Muscle layer of duodenum (tissue), 2 donors: ENCODE results near the gene PPP1R3G.

ENCODE experiments used
- H3K27ac ChIP-seq: one replicate; pipeline ENCODE4 v1.7.0; 2013; ENCODE audit warnings: mild to moderate bottlenecking, low read length
- H3K27me3 ChIP-seq: one replicate; pipeline ENCODE4 v1.7.0; 2013; ENCODE audit warnings: low read depth, mild to moderate bottlenecking, control low read depth, low read length
- H3K36me3 ChIP-seq, 2 donors: one replicate each; pipeline ENCODE4 v1.7.0; 2013; ENCODE audit warnings: low read length in 2 of 2, control low read depth in 1 of 2, mild to moderate bottlenecking in 1 of 2; ENCODE audit not compliant: insufficient read depth in 2 of 2, control insufficient read depth in 1 of 2
- H3K4me1 ChIP-seq, 2 donors: one replicate each; pipeline ENCODE4 v1.7.0; 2013; ENCODE audit warnings: low read length in 2 of 2, mild to moderate bottlenecking in 2 of 2, control low read depth in 1 of 2, moderate library complexity in 1 of 2; ENCODE audit not compliant: insufficient read depth in 2 of 2, control insufficient read depth in 1 of 2
- H3K4me3 ChIP-seq, 2 donors: one replicate each; pipeline ENCODE4 v1.7.0; 2013; ENCODE audit warnings: low read length in 2 of 2, low read depth in 1 of 2, mild to moderate bottlenecking in 1 of 2
- H3K9me3 ChIP-seq, 2 donors: one replicate each; pipeline ENCODE4 v1.7.0; 2013; ENCODE audit warnings: low read length in 2 of 2, control low read depth in 1 of 2, mild to moderate bottlenecking in 1 of 2; ENCODE audit not compliant: control insufficient read depth in 1 of 2
- donor health status: healthy.

The PPP1R3G gene

GRCh38 chr6:5084781-5085647, at the start of gene PPP1R3G:
TSS of gene PPP1R3G (plus strand) at chr6:5085341. CDS start at chr6:5085486, 145 bp downstream.
- Histone ChIP-seq H3K4me3 (peak within 1 kb of the TSS; percentile 55 to 87), H3K27ac (no peak within 1 kb of the TSS), H3K36me3 (no peaks in the 10 kb centered on the region), H3K9me3 (no peaks in the 10 kb centered on the region), H3K4me1 (peaks cover 0 to 14% of the 10 kb centered on the region in 2 donors), H3K27me3 (no peaks in the 10 kb centered on the region)

- Histone ChIP-seq H3K36me3 (no peaks in the 10 kb centered on the region), H3K4me1 (no peaks in the 10 kb centered on the region), H3K9me3 (no peaks in the 10 kb centered on the region), H3K27me3 (no peaks in the 10 kb centered on the region), H3K4me3 (no peak overlapping the region), H3K27ac (no peak overlapping the region)
Measured at GRCh38 chr6:5036269-5036668, 48.9 kb upstream of the PPP1R3G start.

GRCh38 chr6:5041955-5042354, 43.2 kb upstream of the PPP1R3G start:
- no peaks in the 10 kb centered on the region for H3K27me3 ChIP-seq
- no peak overlapping the region for H3K27ac ChIP-seq
- no peaks in the 10 kb centered on the region for H3K9me3 ChIP-seq
- no peaks in the 10 kb centered on the region for H3K36me3 ChIP-seq
- H3K4me3 ChIP-seq: no peak overlapping the region
- no peaks in the 10 kb centered on the region for H3K4me1 ChIP-seq

GRCh38 chr6:5042436-5042835, 42.7 kb upstream of the PPP1R3G start:
- Histone ChIP-seq H3K9me3 (no peaks in the 10 kb centered on the region), H3K4me1 (no peaks in the 10 kb centered on the region), H3K36me3 (no peaks in the 10 kb centered on the region), H3K27me3 (no peaks in the 10 kb centered on the region), H3K27ac (no peak overlapping the region), H3K4me3 (no peak overlapping the region)

GRCh38 chr6:5044866-5045265, 40.3 kb upstream of the PPP1R3G start:
- no peak overlapping the region for H3K4me3 ChIP-seq
- no peak overlapping the region for H3K27ac ChIP-seq
- no peaks in the 10 kb centered on the region for H3K27me3 ChIP-seq
- H3K9me3 ChIP-seq: peaks cover 0 to 5% of the 10 kb centered on the region in 2 donors
- H3K36me3 ChIP-seq: no peaks in the 10 kb centered on the region
- H3K4me1 ChIP-seq: no peaks in the 10 kb centered on the region

- no peaks in the 10 kb centered on the region for H3K27me3 ChIP-seq
- H3K27ac ChIP-seq: no peak overlapping the region
- H3K36me3 ChIP-seq: no peaks in the 10 kb centered on the region
- peaks cover 0 to 10% of the 10 kb centered on the region in 2 donors for H3K9me3 ChIP-seq
- no peaks in the 10 kb centered on the region for H3K4me1 ChIP-seq
- no peak overlapping the region for H3K4me3 ChIP-seq
Measured at GRCh38 chr6:5045416-5045815, 39.7 kb upstream of the PPP1R3G start.

- no peak overlapping the region for H3K27ac ChIP-seq
- no peaks in the 10 kb centered on the region for H3K4me1 ChIP-seq
- no peaks in the 10 kb centered on the region for H3K27me3 ChIP-seq
- peaks cover 5 to 18% of the 10 kb centered on the region in 2 donors for H3K9me3 ChIP-seq
- no peak overlapping the region for H3K4me3 ChIP-seq
- H3K36me3 ChIP-seq: no peaks in the 10 kb centered on the region
Measured at GRCh38 chr6:5046430-5046829, 38.7 kb upstream of the PPP1R3G start.

GRCh38 chr6:5050009-5050408, 35.1 kb upstream of the PPP1R3G start:
- Histone ChIP-seq H3K27me3 (no peaks in the 10 kb centered on the region), H3K4me1 (no peaks in the 10 kb centered on the region)

GRCh38 chr6:5051394-5051793, 33.7 kb upstream of the PPP1R3G start:
- Histone ChIP-seq H3K27ac (no peak overlapping the region), H3K4me3 (no peak overlapping the region), H3K27me3 (no peaks in the 10 kb centered on the region), H3K9me3 (peaks cover 5 to 21% of the 10 kb centered on the region in 2 donors), H3K4me1 (no peaks in the 10 kb centered on the region), H3K36me3 (no peaks in the 10 kb centered on the region)

More at GRCh38 chr6:5050009-5050408, 35.1 kb upstream of the PPP1R3G start:
- peaks cover 5 to 21% of the 10 kb centered on the region in 2 donors for H3K9me3 ChIP-seq
- H3K36me3 ChIP-seq: no peaks in the 10 kb centered on the region
- no peak overlapping the region for H3K27ac ChIP-seq
- no peak overlapping the region for H3K4me3 ChIP-seq

- Histone ChIP-seq H3K4me3 (no peak overlapping the region), H3K27ac (no peak overlapping the region), H3K27me3 (no peaks in the 10 kb centered on the region), H3K4me1 (no peaks in the 10 kb centered on the region), H3K36me3 (no peaks in the 10 kb centered on the region), H3K9me3 (peaks cover 5 to 21% of the 10 kb centered on the region in 2 donors)
Measured at GRCh38 chr6:5053038-5053437, 32.1 kb upstream of the PPP1R3G start.

GRCh38 chr6:5053864-5054244, 31.3 kb upstream of the PPP1R3G start:
- H3K4me1 ChIP-seq: no peaks in the 10 kb centered on the region
- no peak overlapping the region for H3K4me3 ChIP-seq
- peaks cover 5 to 18% of the 10 kb centered on the region in 2 donors for H3K9me3 ChIP-seq
- H3K27me3 ChIP-seq: no peaks in the 10 kb centered on the region
- H3K36me3 ChIP-seq: no peaks in the 10 kb centered on the region
- no peak overlapping the region for H3K27ac ChIP-seq
